ENCODE data around the gene GET4. TPM values are rescaled to one million over a fixed set of nuclear protein-coding genes. Genes with fewer than 3 reads are reported as not detected.

The GET4 gene
- total and polyA plus RNA-seq, 10 of the 15 experiments (the other 5 are each of a cell fraction or from before 2014, with no cell fraction given): 0.66 to 73.8 (median 34.0) TPM

GRCh38 chr7:923108-924041, 47.0 kb downstream of the GET4 start (continued):
- 0 out of 2 replicates have a peak, but pooled peaks have one; percentile 34 for TF ChIP-seq ZNF592 (IDR thresholded peaks at IDR 0.05)
- TF ChIP-seq TCF12 (IDR thresholded peaks at IDR 0.05; ENCODE audit: low read depth, low read length): peak; percentile 78
- no peak for TF ChIP-seq ZZZ3 (IDR thresholded peaks at IDR 0.05; ENCODE audit: control insufficient read depth, insufficient read length, low read depth)
- TF ChIP-seq IKZF1 (conservative IDR thresholded peaks at IDR 0.05): peak; percentile 95
- TF ChIP-seq SIX5 (IDR thresholded peaks at IDR 0.05; ENCODE audit: low read depth, low read length, severe bottlenecking): no peak
- TF ChIP-seq IKZF2 (IDR thresholded peaks at IDR 0.05): peak; percentile 86 to 89
- TF ChIP-seq MYC (IDR thresholded peaks at IDR 0.05; ENCODE audit: insufficient read depth, insufficient read length, insufficient replicate concordance, low read length, severe bottlenecking): no peak
- peak; percentile 69; the same call in 1 of the 2 replicates for TF ChIP-seq BACH1 (IDR thresholded peaks at IDR 0.05; ENCODE audit: borderline replicate concordance)
- TF ChIP-seq TCF7 (IDR thresholded peaks at IDR 0.05; ENCODE audit: borderline replicate concordance): no peak
- no peak for TF ChIP-seq RBBP5 (conservative IDR thresholded peaks at IDR 0.05)
- peak; percentile 80 for TF ChIP-seq POLR2A (IDR thresholded peaks at IDR 0.05; ENCODE audit: low read depth, low read length)
- TF ChIP-seq EED (IDR thresholded peaks at IDR 0.05; ENCODE audit: low read depth): peak; percentile 87
- no peak for TF ChIP-seq ESRRA (IDR thresholded peaks at IDR 0.05; ENCODE audit: low read length)
- TF ChIP-seq BRCA1 (IDR thresholded peaks at IDR 0.05; ENCODE audit: low read depth, low read length): no peak
- peak; percentile 63; the same call in 1 of the 2 replicates for TF ChIP-seq JUNB (IDR thresholded peaks at IDR 0.05)
- peak; percentile 79 for TF ChIP-seq MLLT1 (IDR thresholded peaks at IDR 0.05)
- peak; percentile 37; the same call in 1 of the 2 replicates for TF ChIP-seq REST (IDR thresholded peaks at IDR 0.05; ENCODE audit: low read depth, low read length)
- TF ChIP-seq IRF4 (IDR thresholded peaks at IDR 0.05; ENCODE audit: low read depth, low read length): peak; percentile 26; the same call in 1 of the 2 replicates
- TF ChIP-seq DPF2 (IDR thresholded peaks at IDR 0.05): peak; percentile 97
- TF ChIP-seq POLR2AphosphoS2 (IDR thresholded peaks at IDR 0.05; ENCODE audit: low read depth, low read length): no peak
- TF ChIP-seq SREBF2 (IDR thresholded peaks at IDR 0.05; ENCODE audit: low read length): no peak
- 0 out of 2 replicates have a peak, but pooled peaks have one; percentile 43 for TF ChIP-seq MYB (IDR thresholded peaks at IDR 0.05; ENCODE audit: borderline replicate concordance, low read depth, low read length)
- no peak for TF ChIP-seq ZNF24 (IDR thresholded peaks at IDR 0.05)
